H9 (cell line): ENCODE data around the gene SPATA16. TPM values are rescaled to one million over a fixed set of nuclear protein-coding genes. Genes with fewer than 3 reads are reported as not detected.

Experiments used
- DNase-seq: peaks from one replicate; pipeline ENCODE4 v3.0.0-alpha.2; 2017
- H2AFZ ChIP-seq: one replicate; pipeline ENCODE4 v1.6.1; 2013; ENCODE audit warnings: mild to moderate bottlenecking, low read length, control low read depth, moderate library complexity
- H2AK5ac ChIP-seq: 2 replicates; pipeline ENCODE4 v1.6.1; 2013; ENCODE audit warnings: low read length, control low read depth, mixed read lengths; ENCODE audit not compliant: insufficient read length
- H2BK120ac ChIP-seq: one replicate; pipeline ENCODE4 v1.6.1; 2013; ENCODE audit warnings: low read depth, mild to moderate bottlenecking, low read length, control low read depth, inconsistent platforms; ENCODE audit not compliant: poor library complexity, severe bottlenecking
- H2BK12ac ChIP-seq: 2 replicates; pipeline ENCODE4 v1.6.1; 2013; ENCODE audit warnings: low read length, control low read depth, mixed read lengths, low read depth; ENCODE audit not compliant: insufficient read length
- H2BK15ac ChIP-seq: 2 replicates; pipeline ENCODE4 v1.6.1; 2013; ENCODE audit warnings: low read depth, low read length, control low read depth
- H2BK20ac ChIP-seq: one replicate; pipeline ENCODE4 v1.6.1; 2013; ENCODE audit warnings: low read depth, mild to moderate bottlenecking, low read length, control low read depth, inconsistent platforms; ENCODE audit not compliant: poor library complexity, severe bottlenecking
- H2BK5ac ChIP-seq: 2 replicates; pipeline ENCODE4 v1.6.1; 2013; ENCODE audit warnings: low read length, control low read depth, mixed read lengths; ENCODE audit not compliant: insufficient read length
- H3K14ac ChIP-seq: 2 replicates; pipeline ENCODE4 v1.6.1; 2013; ENCODE audit warnings: low read length, control low read depth; ENCODE audit not compliant: insufficient read depth
- H3K18ac ChIP-seq: 2 replicates; pipeline ENCODE4 v1.6.1; 2013; ENCODE audit warnings: low read depth, mild to moderate bottlenecking, mixed read lengths, low read length, control low read depth; ENCODE audit not compliant: insufficient read length
- H3K23ac ChIP-seq: 2 replicates; pipeline ENCODE4 v1.6.1; 2013; ENCODE audit warnings: low read length, control low read depth, mixed read lengths, low read depth; ENCODE audit not compliant: insufficient read length
- H3K23me2 ChIP-seq: 2 replicates; pipeline ENCODE4 v1.6.1; 2013; ENCODE audit warnings: low read depth, mild to moderate bottlenecking, mixed read lengths, low read length, control low read depth; ENCODE audit not compliant: insufficient read length, poor library complexity, severe bottlenecking
- H3K27ac ChIP-seq: 2 replicates; pipeline ENCODE4 v1.5.1; 2013; ENCODE audit warnings: low read length, control low read depth, mixed read lengths, low read depth; ENCODE audit not compliant: insufficient read length
- H3K27me3 ChIP-seq: 2 replicates; pipeline ENCODE4 v1.6.1; 2013; ENCODE audit warnings: low read length, control low read depth, inconsistent platforms; ENCODE audit not compliant: insufficient read depth
- H3K4ac ChIP-seq: 2 replicates; pipeline ENCODE4 v1.6.1; 2013; ENCODE audit warnings: low read depth, mild to moderate bottlenecking, control low read depth, inconsistent platforms, low read length, moderate library complexity
- H3K4me1 ChIP-seq: 2 replicates; pipeline ENCODE4 v1.6.1; 2013; ENCODE audit warnings: low read length, control low read depth, inconsistent platforms; ENCODE audit not compliant: insufficient read depth
- H3K4me2 ChIP-seq: 2 replicates; pipeline ENCODE4 v1.6.1; 2013; ENCODE audit warnings: low read length, control low read depth, mixed read lengths; ENCODE audit not compliant: insufficient read length, insufficient read depth
- H3K56ac ChIP-seq: 2 replicates; pipeline ENCODE4 v1.6.1; 2013; ENCODE audit warnings: low read depth, mild to moderate bottlenecking, mixed read lengths, low read length, control low read depth; ENCODE audit not compliant: insufficient read length
- H3K79me1 ChIP-seq: 2 replicates; pipeline ENCODE4 v1.6.1; 2013; ENCODE audit warnings: low read depth, mild to moderate bottlenecking, moderate library complexity, low read length, control low read depth, inconsistent platforms; ENCODE audit not compliant: insufficient read depth, poor library complexity, severe bottlenecking
- H3K79me2 ChIP-seq: 2 replicates; pipeline ENCODE4 v1.6.1; 2013; ENCODE audit warnings: low read length, control low read depth, inconsistent platforms; ENCODE audit not compliant: insufficient read depth
- H3K9ac ChIP-seq: 2 replicates; pipeline ENCODE4 v1.6.1; 2013; ENCODE audit warnings: low read length, control low read depth, mixed read lengths; ENCODE audit not compliant: insufficient read length; ENCODE audit errors: extremely low read depth
- H3K9me3 ChIP-seq: one replicate; pipeline ENCODE4 v1.6.1; 2013; ENCODE audit warnings: low read depth, low read length, inconsistent platforms; ENCODE audit not compliant: control insufficient read depth
- H3T11ph ChIP-seq: one replicate; pipeline ENCODE4 v1.6.1; 2013; ENCODE audit warnings: mild to moderate bottlenecking, low read length, control low read depth, inconsistent platforms
- H4K20me1 ChIP-seq: one replicate; pipeline ENCODE4 v1.6.1; 2013; ENCODE audit not compliant: control insufficient read depth, insufficient read length, insufficient read depth
- H4K5ac ChIP-seq: 2 replicates; pipeline ENCODE4 v1.6.1; 2013; ENCODE audit warnings: low read depth, mild to moderate bottlenecking, mixed read lengths, low read length, control low read depth; ENCODE audit not compliant: insufficient read length
- H4K8ac ChIP-seq: replicated peaks from 2 replicates; pipeline ENCODE4 v1.6.1; 2013; ENCODE audit warnings: low read length, control low read depth, mixed read lengths, low read depth; ENCODE audit not compliant: insufficient read length
- H4K91ac ChIP-seq: 2 replicates; pipeline ENCODE4 v1.6.1; 2013; ENCODE audit warnings: low read depth, mild to moderate bottlenecking, moderate library complexity, mixed read lengths, low read length, control low read depth; ENCODE audit not compliant: insufficient read length
- H3K27ac Mint-ChIP-seq, 3 experiments: 2 replicates in 2 of 3; 3 replicates in 1 of 3; pipeline ENCODE4 v1.8.0; 2020 to 2021; ENCODE audit warnings: mixed read lengths in 3 of 3, mild to moderate bottlenecking in 1 of 3, moderate library complexity in 1 of 3
- H3K27me3 Mint-ChIP-seq: 2 replicates; pipeline ENCODE4 v1.8.0; 2021; ENCODE audit warnings: low read depth, mild to moderate bottlenecking, moderate library complexity, mixed read lengths
- H3K36me3 Mint-ChIP-seq, 3 experiments: 2 replicates in 2 of 3; 3 replicates in 1 of 3; pipeline ENCODE4 v1.8.0; 2020 to 2021; ENCODE audit warnings: low read depth in 3 of 3, mixed read lengths in 3 of 3; ENCODE audit not compliant: insufficient read depth in 1 of 3
- H3K4me1 Mint-ChIP-seq, 2 experiments: 2 replicates each; pipeline ENCODE4 v1.8.0; 2020; ENCODE audit warnings: mixed read lengths in 2 of 2
- H3K4me3 Mint-ChIP-seq, 2 experiments: 2 replicates in 1 of 2; 3 replicates in 1 of 2; pipeline ENCODE4 v1.8.0; 2020 to 2021; ENCODE audit warnings: mild to moderate bottlenecking in 2 of 2, mixed read lengths in 2 of 2, moderate library complexity in 1 of 2
- H3K9me3 Mint-ChIP-seq, 2 experiments: 2 replicates in 1 of 2; 3 replicates in 1 of 2; pipeline ENCODE4 v1.8.0; 2020; ENCODE audit warnings: mild to moderate bottlenecking in 2 of 2, mixed read lengths in 2 of 2, moderate library complexity in 1 of 2
- WGBS: extraction: QIAGEN DNeasy Blood & Tissue Kit; methylation state at CpG from one replicate; pipeline ENCODE4 v1.1.7; 2013; ENCODE audit warnings: missing lambda C conversion rate, low lambda C conversion rate, mixed read lengths; ENCODE audit not compliant: insufficient read length; ENCODE audit errors: extremely low coverage; 5-methylcytosine and 5-hydroxymethylcytosine counted together
- total RNA-seq: library from RNA; stranded (reverse); gene quantifications from 2 replicates; pipeline ENCODE4 v1.2.1, GENCODE V29; 2021
- TF ChIP-seq, protein P1 (sequence below): fragments of 200-600 bp; sonication (generic); conservative IDR thresholded peaks from 3 replicates; pipeline ENCODE4 v1.8.0; 2021; ENCODE audit warnings: antibody characterized with exemption, mild to moderate bottlenecking

Gene SPATA16
- total RNA-seq, 1 experiment from 2014 or later, result not detected

GRCh38 chr3:172839679-172840078, 301.4 kb downstream of the SPATA16 start:
- H3K36me3 Mint-ChIP-seq, result no peaks in the 10 kb centered on the region
- Histone ChIP-seq H3K27me3 (no peaks in the 10 kb centered on the region), H3K27ac (no peak overlapping the region), H3K56ac (no peak overlapping the region), H3K18ac (no peak overlapping the region), H3K4me1 (no peaks in the 10 kb centered on the region), H2BK5ac (no peak overlapping the region), H2BK15ac (no peak overlapping the region), H4K5ac (no peak overlapping the region), H3T11ph (no peak overlapping the region), H3K4me2 (no peak overlapping the region), H3K23ac (no peak overlapping the region), H3K79me1 (no peaks in the 10 kb centered on the region), H2AFZ (no peak overlapping the region), H2AK5ac (no peak overlapping the region), H2BK20ac (no peak overlapping the region), H3K23me2 (no peaks in the 10 kb centered on the region), H3K4ac (no peak overlapping the region), H2BK120ac (no peak overlapping the region), H3K14ac (no peak overlapping the region), H4K20me1 (no peaks in the 10 kb centered on the region), H3K9me3 (no peaks in the 10 kb centered on the region), H2BK12ac (no peak overlapping the region), H4K8ac (no peak overlapping the region), H3K79me2 (no peaks in the 10 kb centered on the region), H4K91ac (no peak overlapping the region), H3K9ac (no peak overlapping the region)
- no peak for DNase-seq
- H3K27ac Mint-ChIP-seq, result no peak overlapping the region
- no peaks in the 10 kb centered on the region for H3K9me3 Mint-ChIP-seq
- H3K4me3 Mint-ChIP-seq, result no peak overlapping the region
- H3K4me1 Mint-ChIP-seq, result peaks cover 6 to 9% of the 10 kb centered on the region in 2 experiments
- H3K27me3 Mint-ChIP-seq, result no peaks in the 10 kb centered on the region
- no CpG with 5 or more reads among the region's 4 CpGs for WGBS
- TF ChIP-seq, protein P1, sequence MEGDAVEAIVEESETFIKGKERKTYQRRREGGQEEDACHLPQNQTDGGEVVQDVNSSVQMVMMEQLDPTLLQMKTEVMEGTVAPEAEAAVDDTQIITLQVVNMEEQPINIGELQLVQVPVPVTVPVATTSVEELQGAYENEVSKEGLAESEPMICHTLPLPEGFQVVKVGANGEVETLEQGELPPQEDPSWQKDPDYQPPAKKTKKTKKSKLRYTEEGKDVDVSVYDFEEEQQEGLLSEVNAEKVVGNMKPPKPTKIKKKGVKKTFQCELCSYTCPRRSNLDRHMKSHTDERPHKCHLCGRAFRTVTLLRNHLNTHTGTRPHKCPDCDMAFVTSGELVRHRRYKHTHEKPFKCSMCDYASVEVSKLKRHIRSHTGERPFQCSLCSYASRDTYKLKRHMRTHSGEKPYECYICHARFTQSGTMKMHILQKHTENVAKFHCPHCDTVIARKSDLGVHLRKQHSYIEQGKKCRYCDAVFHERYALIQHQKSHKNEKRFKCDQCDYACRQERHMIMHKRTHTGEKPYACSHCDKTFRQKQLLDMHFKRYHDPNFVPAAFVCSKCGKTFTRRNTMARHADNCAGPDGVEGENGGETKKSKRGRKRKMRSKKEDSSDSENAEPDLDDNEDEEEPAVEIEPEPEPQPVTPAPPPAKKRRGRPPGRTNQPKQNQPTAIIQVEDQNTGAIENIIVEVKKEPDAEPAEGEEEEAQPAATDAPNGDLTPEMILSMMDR, result no peak
